A673 (cell line): ENCODE results near the gene IGF1R. TPM values are rescaled to one million over a fixed set of nuclear protein-coding genes. Genes with fewer than 3 reads are reported as not detected.

Source experiments
- BruUV-seq: library from RNA; stranded (reverse); fragments of 400-500 nt; replicated peaks from 2 replicates; lab custom pipeline; 2021; lab: Mats Ljungman, UMichigan
- CTCF ChIA-PET: fragments of 300-600 bp; sonication (Branson Sonifier 250); formaldehyde crosslinking; loops from one replicate; lab custom pipeline; 2022; ENCODE audit warnings: antibody characterized with exemption; lab: Charles Lee
- POLR2A ChIA-PET: fragments of 300-600 bp; sonication (Branson Sonifier 250); formaldehyde crosslinking; loops from one replicate; lab custom pipeline; 2022; ENCODE audit warnings: antibody characterized with exemption; ENCODE audit not compliant: low non-redundant PET; lab: Charles Lee
- DNase-seq: peaks from one replicate; pipeline ENCODE4 v3.0.0-alpha.2; 2015; ENCODE audit warnings: low spot score
- H3K27ac ChIP-seq: fragments of 200-600 bp; sonication (generic); 2 replicates; pipeline ENCODE4 v1.5.1; 2016; ENCODE audit warnings: mixed run types, low read depth, mild to moderate bottlenecking, mixed read lengths, antibody characterized with exemption, low read length; ENCODE audit not compliant: poor library complexity, severe bottlenecking
- H3K27me3 ChIP-seq: fragments of 200-600 bp; sonication (generic); replicated peaks from 2 replicates; pipeline ENCODE4 v1.6.1; 2017; ENCODE audit warnings: mixed run types, low read depth, mild to moderate bottlenecking, mixed read lengths, antibody characterized with exemption, low read length; ENCODE audit not compliant: insufficient read depth, poor library complexity
- H3K36me3 ChIP-seq: fragments of 200-600 bp; sonication (generic); 2 replicates; pipeline ENCODE4 v1.6.1; 2016; ENCODE audit warnings: mixed run types, mild to moderate bottlenecking, mixed read lengths, antibody characterized with exemption, low read length; ENCODE audit not compliant: insufficient read depth, poor library complexity, severe bottlenecking
- H3K4me1 ChIP-seq: fragments of 200-600 bp; sonication (generic); 2 replicates; pipeline ENCODE4 v1.6.1; 2017; ENCODE audit warnings: mixed run types, mild to moderate bottlenecking, mixed read lengths, antibody characterized with exemption, low read length; ENCODE audit not compliant: insufficient read depth, poor library complexity, severe bottlenecking
- H3K4me3 ChIP-seq: fragments of 200-600 bp; sonication (generic); 2 replicates; pipeline ENCODE4 v1.5.1; 2016; ENCODE audit warnings: low read depth, mixed run types, mild to moderate bottlenecking, mixed read lengths, low read length; ENCODE audit not compliant: poor library complexity, severe bottlenecking
- H3K9me3 ChIP-seq: fragments of 200-600 bp; sonication (generic); 2 replicates; pipeline ENCODE4 v1.6.1; 2016; ENCODE audit warnings: mixed run types, low read depth, mild to moderate bottlenecking, mixed read lengths, antibody characterized with exemption, low read length; ENCODE audit not compliant: poor library complexity, severe bottlenecking
- EZH2 ChIP-seq: fragments of 200-600 bp; sonication (generic); IDR thresholded peaks from 2 replicates; pipeline ENCODE4 v1.6.1; 2017; ENCODE audit warnings: borderline replicate concordance, low read depth, mild to moderate bottlenecking, mixed read lengths, antibody characterized with exemption, low read length; ENCODE audit not compliant: poor library complexity, severe bottlenecking
- intact Hi-C: fragments of 100-400 bp; cut with micrococcal nuclease; formaldehyde crosslinking; loops from one replicate; pipeline ENCODE4 v1.10.0; 2022; ENCODE audit not compliant: unreplicated experiment
- total RNA-seq: library from RNA; stranded (reverse); gene quantifications from 2 replicates; pipeline ENCODE4 v1.2.3, GENCODE V29; 2021
- TF ChIP-seq, protein P1 (sequence below): fragments of 300-800, 200-600 bp; sonication (generic); conservative IDR thresholded peaks from 2 replicates; pipeline ENCODE4 v1.5.1; 2017; ENCODE audit warnings: low read depth, mild to moderate bottlenecking, antibody characterized with exemption, low read length, moderate library complexity, mixed read lengths

Gene IGF1R
- total RNA-seq, 1 experiment from 2014 or later, result 34.9 TPM

DNA sequence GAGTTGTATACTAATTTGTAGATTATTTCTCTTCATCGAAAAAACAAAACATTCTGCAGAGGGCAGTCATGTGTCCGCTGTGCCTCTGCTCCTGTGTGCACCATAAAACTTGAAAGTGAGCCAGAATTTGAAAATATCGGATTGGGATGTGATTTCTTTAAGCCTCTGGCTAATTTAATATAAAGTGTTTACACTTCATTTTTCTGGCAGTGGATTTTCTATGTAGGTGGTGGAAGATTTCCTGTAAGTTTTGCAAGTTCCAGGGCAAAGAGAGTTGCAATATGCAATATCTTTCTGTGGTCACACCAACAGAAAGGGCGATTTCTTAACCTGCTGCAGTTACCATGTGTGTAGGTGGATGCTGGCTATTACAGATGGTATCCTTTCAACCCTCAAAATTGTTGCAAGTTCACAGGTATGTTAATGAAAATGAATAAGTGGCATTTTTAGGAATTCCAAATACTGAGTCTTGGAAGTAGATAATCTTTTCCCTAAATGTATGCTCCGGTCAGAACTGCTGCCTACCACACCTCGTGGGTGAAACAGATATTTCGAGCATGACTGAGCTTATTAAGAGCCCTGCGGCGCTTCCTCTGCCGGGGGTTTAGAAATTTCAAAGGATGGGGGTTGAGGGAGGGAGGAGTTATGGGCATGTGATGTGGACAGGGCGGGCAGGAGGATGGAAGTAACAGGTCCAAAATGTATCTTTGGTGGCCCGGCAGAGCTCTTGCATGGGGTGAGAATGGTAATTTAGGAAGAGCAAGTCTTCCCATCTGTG is 225.3 kb downstream of the IGF1R start:
- Histone ChIP-seq H3K9me3 (no peaks in the 10 kb centered on the region), H3K4me3 (peak overlapping the region; percentile 26), H3K27ac (peak overlapping the region; percentile 69), H3K27me3 (no peaks in the 10 kb centered on the region), H3K4me1 (peaks cover 50% of the 10 kb centered on the region), H3K36me3 (no peaks in the 10 kb centered on the region)
- CTCF ChIA-PET, result interaction anchor here (0.6 to 1.1 kb wide), 2 partner anchors 23 to 185 kb away, joined by 3 read pairs; no protein-coding TSS in a partner anchor
- POLR2A ChIA-PET, result no interaction called here
- peak; percentile 92 for DNase-seq
- intact Hi-C loops, result no loop called here
- TF ChIP-seq, protein P1, sequence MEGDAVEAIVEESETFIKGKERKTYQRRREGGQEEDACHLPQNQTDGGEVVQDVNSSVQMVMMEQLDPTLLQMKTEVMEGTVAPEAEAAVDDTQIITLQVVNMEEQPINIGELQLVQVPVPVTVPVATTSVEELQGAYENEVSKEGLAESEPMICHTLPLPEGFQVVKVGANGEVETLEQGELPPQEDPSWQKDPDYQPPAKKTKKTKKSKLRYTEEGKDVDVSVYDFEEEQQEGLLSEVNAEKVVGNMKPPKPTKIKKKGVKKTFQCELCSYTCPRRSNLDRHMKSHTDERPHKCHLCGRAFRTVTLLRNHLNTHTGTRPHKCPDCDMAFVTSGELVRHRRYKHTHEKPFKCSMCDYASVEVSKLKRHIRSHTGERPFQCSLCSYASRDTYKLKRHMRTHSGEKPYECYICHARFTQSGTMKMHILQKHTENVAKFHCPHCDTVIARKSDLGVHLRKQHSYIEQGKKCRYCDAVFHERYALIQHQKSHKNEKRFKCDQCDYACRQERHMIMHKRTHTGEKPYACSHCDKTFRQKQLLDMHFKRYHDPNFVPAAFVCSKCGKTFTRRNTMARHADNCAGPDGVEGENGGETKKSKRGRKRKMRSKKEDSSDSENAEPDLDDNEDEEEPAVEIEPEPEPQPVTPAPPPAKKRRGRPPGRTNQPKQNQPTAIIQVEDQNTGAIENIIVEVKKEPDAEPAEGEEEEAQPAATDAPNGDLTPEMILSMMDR, result no peak; the same call in 1 of the 2 replicates
- TF ChIP-seq EZH2, result no peak
- no TSS peak for BruUV-seq

DNA sequence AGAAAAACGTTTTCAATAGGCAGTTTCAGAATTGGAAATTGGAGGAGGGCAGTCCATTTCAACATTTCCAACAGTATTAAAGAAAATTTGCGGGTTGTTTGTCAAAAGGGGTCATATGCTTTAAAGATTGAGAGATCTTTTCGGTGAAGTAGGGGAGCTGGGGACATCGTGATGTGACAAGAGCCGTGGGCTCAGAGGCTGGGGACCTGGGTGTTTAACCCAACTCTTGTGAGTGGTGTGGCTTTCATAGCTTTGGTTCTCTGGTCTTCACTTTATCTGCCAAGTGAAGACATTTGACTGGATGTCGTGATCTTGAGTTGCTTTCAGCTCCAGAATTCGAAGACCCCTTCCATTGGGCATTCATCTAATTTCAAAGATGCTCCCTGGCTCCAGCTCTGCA is 226.0 kb downstream of the IGF1R start:
- ChIA-PET CTCF (interaction anchor here (1.1 kb wide), 1 partner anchor 185 kb away, joined by 3 read pairs; no protein-coding TSS in a partner anchor), POLR2A (no interaction called here)
- Histone ChIP-seq H3K27ac (peak overlapping the region; percentile 69), H3K4me1 (peaks cover 48% of the 10 kb centered on the region), H3K36me3 (no peaks in the 10 kb centered on the region), H3K27me3 (no peaks in the 10 kb centered on the region), H3K4me3 (peak overlapping the region; percentile 26), H3K9me3 (no peaks in the 10 kb centered on the region)
- intact Hi-C loops, result no loop called here
- TF ChIP-seq, protein P1, result no peak
- no peak for TF ChIP-seq EZH2
- BruUV-seq, result no TSS peak
- no peak for DNase-seq

DNA sequence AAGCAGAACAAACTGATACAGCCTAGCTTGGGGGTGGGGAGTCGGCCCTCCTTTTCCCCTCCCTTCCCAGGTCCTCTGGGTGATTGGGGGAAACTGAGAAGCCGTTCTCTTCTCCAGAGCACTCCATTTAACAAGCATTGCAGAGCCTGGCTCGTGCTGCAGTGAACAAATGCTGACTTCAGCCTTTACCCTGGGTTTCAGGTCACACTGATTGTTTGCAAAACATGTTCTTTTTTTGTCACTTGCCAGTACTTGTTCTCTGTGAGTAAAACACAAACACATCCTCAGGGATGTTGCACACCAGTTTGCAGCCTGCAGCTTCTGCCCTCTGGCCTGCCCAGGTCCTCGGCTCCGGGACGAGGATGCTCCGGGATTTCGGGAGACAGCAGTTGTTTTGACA is 226.4 kb downstream of the IGF1R start:
- POLR2A ChIA-PET, result no interaction called here
- no TSS peak for BruUV-seq
- intact Hi-C loops, result no loop called here
- CTCF ChIA-PET, result no interaction called here
- Histone ChIP-seq H3K9me3 (no peaks in the 10 kb centered on the region), H3K4me3 (no peak overlapping the region), H3K27me3 (no peaks in the 10 kb centered on the region), H3K4me1 (peaks cover 48% of the 10 kb centered on the region), H3K27ac (peak overlapping the region; percentile 69), H3K36me3 (no peaks in the 10 kb centered on the region)
- DNase-seq, result no peak
- TF ChIP-seq, protein P1, result no peak
- no peak for TF ChIP-seq EZH2
